ENCODE results near the gene PNPLA7.

PNPLA7 gene

GRCh38 chr9:137462986-137463930 lies 86.9 kb downstream of the PNPLA7 start:
- no peak overlapping the region for H3K4me3 ChIP-seq (ENCODE audit: severe bottlenecking)
- no peak overlapping the region for H3K27ac ChIP-seq (ENCODE audit: poor library complexity, severe bottlenecking)
- ATAC-seq (ENCODE audit: low read depth) (no peak), DNase-seq (ENCODE audit: low spot score) (peak; percentile 67)
- no peaks in the 10 kb centered on the region for H3K36me3 ChIP-seq (ENCODE audit: low read depth)
- no peaks in the 10 kb centered on the region for H3K27me3 ChIP-seq (ENCODE audit: insufficient read depth, poor library complexity, severe bottlenecking)
- TF ChIP-seq CTCF (IDR thresholded peaks at IDR 0.05; ENCODE audit: poor library complexity, severe bottlenecking), result no peak
- H3K4me1 ChIP-seq (ENCODE audit: insufficient read depth, poor library complexity, severe bottlenecking), result no peaks in the 10 kb centered on the region
- no peaks in the 10 kb centered on the region for H3K9me3 ChIP-seq (ENCODE audit: severe bottlenecking)

DNA sequence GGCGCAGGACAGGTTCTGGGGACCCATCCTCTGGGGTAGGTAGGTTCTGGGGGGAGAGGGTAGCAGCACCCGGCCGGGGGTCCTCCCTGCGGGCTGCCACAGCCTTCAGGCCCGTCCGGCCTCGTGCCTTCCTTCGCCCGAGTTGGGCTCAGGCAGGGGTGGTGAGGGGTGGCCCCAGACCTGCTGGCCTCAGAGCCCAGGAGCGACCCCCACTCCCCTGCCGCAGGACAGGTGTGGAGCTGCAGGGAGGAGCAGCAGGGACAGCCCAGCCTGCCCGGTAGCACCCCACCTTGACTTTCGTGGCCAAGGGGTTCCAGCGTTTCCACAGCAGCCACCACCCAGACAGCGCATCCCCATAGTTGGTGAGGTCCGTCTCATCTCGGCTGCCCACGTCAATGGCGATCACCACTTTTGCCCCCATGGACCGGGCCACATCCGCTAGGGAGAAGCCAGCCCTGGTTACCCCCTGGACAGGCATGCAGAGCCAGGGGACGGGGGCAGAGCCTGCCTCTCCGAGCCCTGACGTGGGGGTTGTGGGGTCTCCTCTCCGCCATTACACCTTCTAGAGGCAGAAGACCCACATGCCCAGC lies 87.7 kb downstream of the PNPLA7 start:
- no peak for DNase-seq (ENCODE audit: low spot score)
- no peak for TF ChIP-seq CTCF (IDR thresholded peaks at IDR 0.05; ENCODE audit: poor library complexity, severe bottlenecking)
- Histone ChIP-seq H3K36me3 (ENCODE audit: low read depth) (peaks cover 4% of the 10 kb centered on the region; the same call in 1 of the 2 replicates), H3K9me3 (ENCODE audit: severe bottlenecking) (no peaks in the 10 kb centered on the region), H3K4me1 (ENCODE audit: insufficient read depth, poor library complexity, severe bottlenecking) (no peaks in the 10 kb centered on the region), H3K27me3 (ENCODE audit: insufficient read depth, poor library complexity, severe bottlenecking) (no peaks in the 10 kb centered on the region), H3K4me3 (ENCODE audit: severe bottlenecking) (no peak overlapping the region), H3K27ac (ENCODE audit: poor library complexity, severe bottlenecking) (no peak overlapping the region)
- no peak for ATAC-seq (ENCODE audit: low read depth)

GRCh38 chr9:137461663-137462395 lies 88.4 kb downstream of the PNPLA7 start:
- Histone ChIP-seq H3K27me3 (ENCODE audit: insufficient read depth, poor library complexity, severe bottlenecking) (no peaks in the 10 kb centered on the region), H3K9me3 (ENCODE audit: severe bottlenecking) (no peaks in the 10 kb centered on the region), H3K27ac (ENCODE audit: poor library complexity, severe bottlenecking) (no peak overlapping the region), H3K4me1 (ENCODE audit: insufficient read depth, poor library complexity, severe bottlenecking) (no peaks in the 10 kb centered on the region), H3K36me3 (ENCODE audit: low read depth) (peaks cover 9% of the 10 kb centered on the region; the same call in 1 of the 2 replicates), H3K4me3 (ENCODE audit: severe bottlenecking) (no peak overlapping the region)
- DNase-seq (ENCODE audit: low spot score) (peak; percentile 67), ATAC-seq (ENCODE audit: low read depth) (no peak)
- TF ChIP-seq CTCF (IDR thresholded peaks at IDR 0.05; ENCODE audit: poor library complexity, severe bottlenecking), result no peak

- no peaks in the 10 kb centered on the region for H3K4me1 ChIP-seq (ENCODE audit: insufficient read depth, poor library complexity, severe bottlenecking)
- H3K27me3 ChIP-seq (ENCODE audit: insufficient read depth, poor library complexity, severe bottlenecking), result no peaks in the 10 kb centered on the region
- H3K36me3 ChIP-seq (ENCODE audit: low read depth), result peaks cover 9% of the 10 kb centered on the region; the same call in 1 of the 2 replicates
- no peak overlapping the region for H3K27ac ChIP-seq (ENCODE audit: poor library complexity, severe bottlenecking)
- ATAC-seq (ENCODE audit: low read depth) (no peak), DNase-seq (ENCODE audit: low spot score) (peak; percentile 44)
- H3K4me3 ChIP-seq (ENCODE audit: severe bottlenecking), result no peak overlapping the region
- TF ChIP-seq CTCF (IDR thresholded peaks at IDR 0.05; ENCODE audit: poor library complexity, severe bottlenecking), result no peak
- H3K9me3 ChIP-seq (ENCODE audit: severe bottlenecking), result no peaks in the 10 kb centered on the region
These were observed 88.9 kb downstream of the PNPLA7 start for GRCh38 chr9:137461316-137461662.
